GM12865 (cell line): Measurements from ENCODE around the gene CHRND.

Experiments used
- DNase-seq: peaks from one replicate; pipeline ENCODE4 v3.0.0; 2010; ENCODE audit warnings: low read depth
- H3K4me3 ChIP-seq: 2 replicates; pipeline ENCODE4 v1.5.1; 2011; ENCODE audit warnings: mild to moderate bottlenecking, low read depth, low read length, control low read depth
- TF ChIP-seq, protein P1 (sequence below): IDR thresholded peaks from 2 replicates; pipeline ENCODE4 v1.5.1; 2011; ENCODE audit warnings: low read length, control low read depth, low read depth, inconsistent platforms; ENCODE audit not compliant: insufficient read depth; ENCODE audit errors: missing control alignments

CHRND gene

DNA sequence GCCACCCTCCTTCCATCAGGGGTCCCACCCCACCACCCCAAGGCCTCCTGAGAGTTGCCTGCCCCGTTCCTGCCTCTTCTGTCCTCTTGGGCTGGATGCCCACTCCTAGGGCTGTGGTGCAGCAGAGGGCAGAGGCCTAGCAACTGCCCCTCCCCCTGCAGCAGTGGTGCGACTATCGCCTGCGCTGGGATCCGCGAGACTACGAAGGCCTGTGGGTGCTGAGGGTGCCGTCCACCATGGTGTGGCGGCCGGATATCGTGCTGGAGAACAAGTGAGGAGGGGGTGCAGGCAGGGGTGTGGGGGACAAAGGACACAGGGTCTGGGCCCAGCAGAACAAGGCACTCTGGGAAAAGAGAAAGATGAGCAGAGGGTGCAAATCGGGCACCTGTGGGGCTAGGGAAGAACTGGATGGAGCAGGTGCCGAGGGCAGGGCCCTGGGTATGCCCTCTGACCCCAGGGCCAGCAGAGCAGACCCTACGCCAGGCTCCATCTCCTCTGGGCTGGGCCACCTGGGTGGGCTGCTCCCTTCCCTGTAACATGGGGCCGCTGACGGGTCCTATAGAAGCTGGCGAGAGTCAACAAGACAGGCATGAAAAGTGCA, 14.6 kb downstream of the CHRND start:
- no peak overlapping the region for H3K4me3 ChIP-seq
- DNase-seq = no peak
- TF ChIP-seq, protein P1, sequence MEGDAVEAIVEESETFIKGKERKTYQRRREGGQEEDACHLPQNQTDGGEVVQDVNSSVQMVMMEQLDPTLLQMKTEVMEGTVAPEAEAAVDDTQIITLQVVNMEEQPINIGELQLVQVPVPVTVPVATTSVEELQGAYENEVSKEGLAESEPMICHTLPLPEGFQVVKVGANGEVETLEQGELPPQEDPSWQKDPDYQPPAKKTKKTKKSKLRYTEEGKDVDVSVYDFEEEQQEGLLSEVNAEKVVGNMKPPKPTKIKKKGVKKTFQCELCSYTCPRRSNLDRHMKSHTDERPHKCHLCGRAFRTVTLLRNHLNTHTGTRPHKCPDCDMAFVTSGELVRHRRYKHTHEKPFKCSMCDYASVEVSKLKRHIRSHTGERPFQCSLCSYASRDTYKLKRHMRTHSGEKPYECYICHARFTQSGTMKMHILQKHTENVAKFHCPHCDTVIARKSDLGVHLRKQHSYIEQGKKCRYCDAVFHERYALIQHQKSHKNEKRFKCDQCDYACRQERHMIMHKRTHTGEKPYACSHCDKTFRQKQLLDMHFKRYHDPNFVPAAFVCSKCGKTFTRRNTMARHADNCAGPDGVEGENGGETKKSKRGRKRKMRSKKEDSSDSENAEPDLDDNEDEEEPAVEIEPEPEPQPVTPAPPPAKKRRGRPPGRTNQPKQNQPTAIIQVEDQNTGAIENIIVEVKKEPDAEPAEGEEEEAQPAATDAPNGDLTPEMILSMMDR = no peak

DNA sequence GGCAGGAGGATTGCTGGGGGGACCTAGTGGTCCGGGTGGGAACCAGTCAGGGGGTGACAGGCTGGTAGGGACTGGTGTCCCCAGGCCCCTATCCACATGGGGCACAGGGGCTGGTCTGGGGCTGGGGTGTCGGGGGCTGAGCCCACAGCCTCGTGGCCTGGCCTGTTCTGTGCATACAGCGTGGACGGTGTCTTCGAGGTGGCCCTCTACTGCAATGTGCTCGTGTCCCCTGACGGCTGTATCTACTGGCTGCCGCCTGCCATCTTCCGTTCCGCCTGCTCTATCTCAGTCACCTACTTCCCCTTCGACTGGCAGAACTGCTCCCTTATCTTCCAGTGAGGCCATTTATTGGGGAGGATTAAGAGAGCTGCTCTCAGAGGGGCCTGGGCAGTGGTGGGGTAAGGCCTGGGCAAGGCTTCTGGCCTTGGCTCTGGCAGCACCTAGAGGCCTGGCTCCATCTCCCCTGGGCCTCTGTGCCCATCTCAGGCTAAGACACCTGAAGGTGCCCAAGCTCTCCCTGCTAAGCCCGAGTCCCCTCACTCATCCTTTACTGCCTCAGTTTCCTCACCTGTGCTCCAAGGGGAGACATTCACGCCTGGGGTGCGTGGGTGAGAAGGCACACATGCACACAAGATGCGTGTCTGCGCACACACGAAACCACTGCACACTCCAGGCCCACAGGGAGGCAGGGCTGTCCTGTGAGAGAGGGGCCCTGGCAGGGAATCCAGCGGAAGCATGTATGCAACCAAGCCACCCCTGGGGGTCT, 15.4 kb downstream of the CHRND start:
- TF ChIP-seq, protein P1 = no peak
- DNase-seq = no peak
- no peak overlapping the region for H3K4me3 ChIP-seq

DNA sequence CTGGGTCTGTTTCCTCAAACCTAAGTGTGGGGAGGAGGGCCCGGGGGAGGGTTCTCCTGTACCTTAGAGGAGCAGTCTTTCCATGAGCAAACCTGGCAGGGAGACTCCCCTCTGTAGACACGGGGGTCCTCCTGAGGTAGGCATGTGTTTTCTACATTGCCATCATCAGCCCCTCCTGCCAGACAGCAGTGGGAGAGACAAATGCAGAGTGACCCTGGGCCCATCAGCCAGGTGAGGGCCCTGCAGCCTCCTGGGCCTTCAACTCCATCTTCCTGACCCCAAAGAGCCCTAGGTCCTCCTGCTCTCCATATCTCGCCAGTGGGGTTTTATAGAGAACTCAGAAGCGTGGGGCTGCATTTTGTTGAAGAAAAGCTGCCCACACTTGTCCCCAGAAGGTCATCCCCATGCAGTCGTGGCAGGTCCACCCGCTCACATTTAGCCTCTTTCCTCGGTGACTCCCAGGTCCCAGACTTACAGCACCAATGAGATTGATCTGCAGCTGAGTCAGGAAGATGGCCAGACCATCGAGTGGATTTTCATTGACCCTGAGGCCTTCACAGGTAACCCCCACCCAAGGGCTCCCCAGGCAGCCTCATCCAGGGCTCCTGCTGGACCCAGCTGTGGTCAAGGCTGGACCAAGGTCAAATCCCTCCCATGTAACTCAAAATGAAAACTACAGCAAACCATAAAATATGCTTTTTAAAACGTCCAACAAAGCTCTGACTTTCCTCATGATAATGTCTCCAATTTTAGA, 16.2 kb downstream of the CHRND start:
- no peak overlapping the region for H3K4me3 ChIP-seq
- DNase-seq = no peak
- TF ChIP-seq, protein P1 = no peak

DNA sequence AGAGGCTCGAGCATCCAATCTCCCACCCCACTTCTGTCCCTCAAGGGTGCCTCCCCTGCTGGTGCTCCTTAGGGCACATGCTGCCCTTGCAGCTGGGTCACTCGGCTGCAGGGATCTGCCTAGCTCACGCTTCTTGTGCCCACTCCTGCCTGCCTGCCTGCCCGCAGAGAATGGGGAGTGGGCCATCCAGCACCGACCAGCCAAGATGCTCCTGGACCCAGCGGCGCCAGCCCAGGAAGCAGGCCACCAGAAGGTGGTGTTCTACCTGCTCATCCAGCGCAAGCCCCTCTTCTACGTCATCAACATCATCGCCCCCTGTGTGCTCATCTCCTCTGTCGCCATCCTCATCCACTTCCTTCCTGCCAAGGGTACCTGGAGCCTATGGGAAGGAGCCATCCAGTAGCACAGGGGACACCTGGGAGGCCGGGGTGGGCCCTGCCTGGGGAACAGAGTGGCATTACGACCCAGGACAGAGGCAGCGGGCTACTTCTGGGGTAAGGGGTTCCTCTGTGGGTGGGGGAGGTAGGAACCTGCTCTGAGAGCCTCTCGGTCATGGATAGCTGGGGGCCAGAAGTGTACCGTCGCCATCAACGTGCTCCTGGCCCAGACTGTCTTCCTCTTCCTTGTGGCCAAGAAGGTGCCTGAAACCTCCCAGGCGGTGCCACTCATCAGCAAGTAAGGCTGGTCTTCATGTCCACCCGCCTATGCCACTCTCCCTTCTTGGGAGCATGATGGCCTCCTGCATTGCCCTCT, 16.9 kb downstream of the CHRND start:
- H3K4me3 ChIP-seq = no peak overlapping the region
- TF ChIP-seq, protein P1 = no peak
- no peak for DNase-seq

DNA sequence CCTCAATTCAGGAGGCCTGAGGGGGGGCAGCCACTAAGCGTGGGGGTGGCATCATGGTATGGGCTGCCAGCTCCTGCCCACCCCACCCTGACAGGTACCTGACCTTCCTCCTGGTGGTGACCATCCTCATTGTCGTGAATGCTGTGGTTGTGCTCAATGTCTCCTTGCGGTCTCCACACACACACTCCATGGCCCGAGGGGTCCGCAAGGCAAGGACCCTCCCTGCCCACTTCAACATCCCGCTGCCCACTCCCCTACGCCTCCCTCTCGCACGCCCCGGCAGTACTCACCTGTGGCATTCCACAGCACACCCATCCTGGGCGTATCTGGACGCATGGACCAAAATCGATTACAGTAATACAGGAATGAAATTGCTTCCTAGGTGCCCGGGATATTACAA, 17.5 kb downstream of the CHRND start:
- TF ChIP-seq, protein P1 = no peak
- no peak for DNase-seq
- H3K4me3 ChIP-seq = no peak overlapping the region

DNA sequence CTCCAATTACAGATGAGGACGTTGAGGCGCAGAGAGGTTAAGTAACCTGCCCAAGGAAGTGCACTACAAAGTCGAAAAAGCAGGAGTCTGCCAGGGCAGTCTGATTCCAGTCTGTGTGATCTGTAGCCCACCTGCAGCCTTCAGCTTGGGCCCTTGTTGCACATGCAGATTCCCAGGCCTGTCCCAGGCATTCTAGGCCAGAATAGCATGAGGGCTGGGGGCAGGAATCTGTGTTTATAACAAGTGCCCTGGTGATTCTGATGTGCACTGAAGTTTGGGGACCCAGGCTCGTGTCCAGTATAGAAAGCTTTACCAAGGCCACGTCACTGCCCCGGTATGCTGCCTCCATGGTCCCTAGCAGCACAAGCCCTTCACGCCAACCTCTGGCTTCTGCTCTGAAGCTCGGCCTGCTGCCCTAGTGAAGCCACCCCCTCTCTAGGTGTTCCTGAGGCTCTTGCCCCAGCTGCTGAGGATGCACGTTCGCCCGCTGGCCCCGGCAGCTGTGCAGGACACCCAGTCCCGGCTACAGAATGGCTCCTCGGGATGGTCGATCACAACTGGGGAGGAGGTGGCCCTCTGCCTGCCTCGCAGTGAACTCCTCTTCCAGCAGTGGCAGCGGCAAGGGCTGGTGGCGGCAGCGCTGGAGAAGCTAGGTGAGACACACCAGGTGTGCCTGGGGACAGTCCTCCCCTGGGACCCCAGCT, 18.1 kb downstream of the CHRND start:
- DNase-seq = no peak
- H3K4me3 ChIP-seq = no peak overlapping the region
- TF ChIP-seq, protein P1 = no peak
